Neural crest cell (in vitro differentiated cells): Measurements from ENCODE around the gene SH3PXD2A. TPM values are rescaled to one million over a fixed set of nuclear protein-coding genes. Genes with fewer than 3 reads are reported as not detected.

ENCODE experiments used
- DNase-seq: peaks from one replicate; pipeline ENCODE4 v3.0.0; 2021; ENCODE audit warnings: low read depth, mixed read lengths, low spot score
- H3K27ac Mint-ChIP-seq: one replicate; pipeline ENCODE4 v1.8.0; 2021; ENCODE audit warnings: mild to moderate bottlenecking, mixed read lengths; ENCODE audit not compliant: unreplicated experiment
- H3K27me3 Mint-ChIP-seq: 2 replicates; pipeline ENCODE4 v1.8.0; 2021; ENCODE audit warnings: low read depth, mild to moderate bottlenecking, mixed read lengths
- H3K36me3 Mint-ChIP-seq: 2 replicates; pipeline ENCODE4 v1.8.0; 2021; ENCODE audit warnings: low read depth, mild to moderate bottlenecking, mixed read lengths
- H3K4me1 Mint-ChIP-seq: 2 replicates; pipeline ENCODE4 v1.8.0; 2021; ENCODE audit warnings: mixed read lengths
- H3K4me3 Mint-ChIP-seq: one replicate; pipeline ENCODE4 v1.8.0; 2021; ENCODE audit warnings: mild to moderate bottlenecking, mixed read lengths
- H3K9me3 Mint-ChIP-seq: 2 replicates; pipeline ENCODE4 v1.8.0; 2021; ENCODE audit warnings: mixed read lengths
- total RNA-seq: library from RNA; stranded (reverse); gene quantifications from 2 replicates; pipeline ENCODE4 v1.2.1, GENCODE V29; 2021
- TF ChIP-seq, protein P1 (sequence below): fragments of 200-600 bp; sonication (generic); conservative IDR thresholded peaks from 2 replicates; pipeline ENCODE4 v1.5.0; 2021; ENCODE audit warnings: antibody characterized with exemption, mild to moderate bottlenecking

SH3PXD2A gene
- total RNA-seq, 1 donor from 2014 or later: 22.8 TPM

DNA sequence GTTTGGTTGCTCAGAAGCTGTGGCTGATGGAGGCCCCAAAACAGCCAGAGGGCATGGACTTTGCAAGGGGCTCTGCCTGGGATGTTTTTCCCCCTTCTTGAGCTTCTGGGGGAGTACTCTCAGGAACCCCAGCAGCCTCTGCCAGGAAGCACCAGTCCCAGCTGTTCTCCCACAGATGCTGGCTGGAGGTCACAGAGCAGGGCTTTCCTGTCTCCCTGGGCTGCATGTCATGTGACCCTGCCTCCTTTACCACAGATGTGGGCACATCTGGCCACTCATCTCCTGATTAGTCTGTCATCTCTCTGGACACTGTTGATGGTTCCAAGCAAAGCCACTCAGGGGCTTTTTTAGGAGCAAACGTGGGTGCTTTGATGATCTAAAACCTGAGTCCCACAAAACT, 225.2 kb downstream of the SH3PXD2A start:
- Mint-ChIP-seq H3K27ac (no peak overlapping the region), H3K27me3 (no peaks in the 10 kb centered on the region), H3K4me3 (no peak overlapping the region), H3K36me3 (peaks cover 5% of the 10 kb centered on the region), H3K9me3 (no peaks in the 10 kb centered on the region), H3K4me1 (peaks cover 8% of the 10 kb centered on the region)
- no peak for DNase-seq
- TF ChIP-seq, protein P1, sequence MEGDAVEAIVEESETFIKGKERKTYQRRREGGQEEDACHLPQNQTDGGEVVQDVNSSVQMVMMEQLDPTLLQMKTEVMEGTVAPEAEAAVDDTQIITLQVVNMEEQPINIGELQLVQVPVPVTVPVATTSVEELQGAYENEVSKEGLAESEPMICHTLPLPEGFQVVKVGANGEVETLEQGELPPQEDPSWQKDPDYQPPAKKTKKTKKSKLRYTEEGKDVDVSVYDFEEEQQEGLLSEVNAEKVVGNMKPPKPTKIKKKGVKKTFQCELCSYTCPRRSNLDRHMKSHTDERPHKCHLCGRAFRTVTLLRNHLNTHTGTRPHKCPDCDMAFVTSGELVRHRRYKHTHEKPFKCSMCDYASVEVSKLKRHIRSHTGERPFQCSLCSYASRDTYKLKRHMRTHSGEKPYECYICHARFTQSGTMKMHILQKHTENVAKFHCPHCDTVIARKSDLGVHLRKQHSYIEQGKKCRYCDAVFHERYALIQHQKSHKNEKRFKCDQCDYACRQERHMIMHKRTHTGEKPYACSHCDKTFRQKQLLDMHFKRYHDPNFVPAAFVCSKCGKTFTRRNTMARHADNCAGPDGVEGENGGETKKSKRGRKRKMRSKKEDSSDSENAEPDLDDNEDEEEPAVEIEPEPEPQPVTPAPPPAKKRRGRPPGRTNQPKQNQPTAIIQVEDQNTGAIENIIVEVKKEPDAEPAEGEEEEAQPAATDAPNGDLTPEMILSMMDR: no peak

DNA sequence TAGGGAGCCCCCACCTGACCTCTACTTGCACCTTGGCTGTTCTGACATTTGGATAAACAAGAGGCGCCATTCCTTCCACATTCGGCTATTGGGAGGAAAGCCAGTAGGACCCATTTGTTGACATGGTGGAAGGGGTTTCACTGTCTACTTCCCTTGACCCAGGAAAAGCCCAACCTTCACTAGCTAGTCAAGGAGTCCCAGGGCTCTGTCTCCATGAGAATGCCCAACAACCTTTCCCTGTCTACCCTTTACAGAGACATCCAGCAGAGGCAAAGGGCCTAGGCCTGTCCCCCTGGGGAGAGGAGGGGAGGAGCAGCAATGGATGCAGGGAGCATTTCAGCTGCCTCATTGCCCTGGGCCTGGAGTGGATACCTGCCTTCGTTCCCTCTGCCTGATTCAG, 225.8 kb downstream of the SH3PXD2A start:
- no peak for DNase-seq
- Mint-ChIP-seq H3K4me1 (peaks cover 4% of the 10 kb centered on the region), H3K27ac (no peak overlapping the region), H3K27me3 (no peaks in the 10 kb centered on the region), H3K4me3 (no peak overlapping the region), H3K9me3 (no peaks in the 10 kb centered on the region), H3K36me3 (peaks cover 5% of the 10 kb centered on the region)
- TF ChIP-seq, protein P1: no peak

DNA sequence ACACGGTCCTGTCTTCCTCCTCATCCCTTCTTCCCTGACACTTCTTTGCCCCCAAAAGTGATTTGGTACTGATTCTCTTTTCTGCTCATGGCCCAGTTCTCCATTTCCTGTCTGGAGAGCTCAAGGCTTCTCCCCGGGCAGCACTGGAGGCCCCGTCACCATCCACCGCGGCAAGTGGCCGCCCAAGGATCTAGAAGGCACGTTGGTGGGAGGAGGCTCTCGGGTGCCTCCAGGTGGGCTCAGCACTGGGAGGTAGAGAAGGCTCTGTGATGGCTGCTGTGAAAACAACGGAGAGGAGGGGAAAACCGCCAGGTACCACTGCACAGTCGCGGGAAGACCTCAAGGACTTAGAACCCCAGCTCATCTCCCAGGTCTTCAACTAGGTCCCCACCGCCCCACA, 227.5 kb downstream of the SH3PXD2A start:
- Mint-ChIP-seq H3K4me3 (no peak overlapping the region), H3K27ac (peak overlapping the region; percentile 83), H3K36me3 (peaks cover 5% of the 10 kb centered on the region), H3K9me3 (no peaks in the 10 kb centered on the region), H3K4me1 (no peaks in the 10 kb centered on the region), H3K27me3 (no peaks in the 10 kb centered on the region)
- DNase-seq: no peak
- TF ChIP-seq, protein P1: no peak

DNA sequence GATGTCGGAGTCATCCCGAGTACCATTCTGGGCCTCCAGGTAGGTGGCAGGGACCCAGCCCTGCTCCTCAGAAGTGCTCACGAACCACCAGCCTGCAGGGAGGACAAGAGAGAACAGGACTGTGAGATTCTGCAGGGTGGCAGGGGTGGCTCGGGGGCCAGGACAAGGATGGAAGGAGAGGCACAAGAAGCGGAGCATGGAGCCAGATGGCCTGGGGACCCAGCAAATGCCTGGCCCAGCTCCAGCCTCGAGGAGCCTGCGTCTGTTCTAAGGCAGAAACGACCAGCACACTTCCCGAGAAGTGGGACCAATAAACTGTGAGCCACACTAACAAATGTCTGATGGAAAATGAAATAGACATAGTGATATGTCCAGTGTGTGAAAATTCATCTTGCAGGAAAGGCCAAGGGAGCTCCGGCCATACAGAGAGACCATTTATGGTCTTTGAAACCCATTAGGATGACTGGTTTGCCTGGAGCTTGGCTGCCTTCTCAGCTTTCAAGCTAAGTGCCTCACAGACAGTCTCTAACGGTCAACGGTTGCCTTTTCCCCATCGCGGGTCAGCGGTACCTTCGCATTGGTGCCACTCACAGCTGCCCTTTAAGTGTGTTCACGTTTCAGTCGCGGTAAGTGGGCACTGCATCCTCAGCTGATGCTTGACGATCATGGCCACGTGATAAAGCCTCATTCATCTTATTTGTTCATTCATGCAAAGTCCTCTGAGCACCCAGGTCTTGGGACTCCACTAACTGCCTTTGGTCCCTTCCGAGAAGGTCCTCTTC, 228.1 kb downstream of the SH3PXD2A start:
- Mint-ChIP-seq H3K4me3 (no peak overlapping the region), H3K27me3 (no peaks in the 10 kb centered on the region), H3K4me1 (no peaks in the 10 kb centered on the region), H3K27ac (peak overlapping the region; percentile 83), H3K36me3 (peaks cover 5% of the 10 kb centered on the region), H3K9me3 (no peaks in the 10 kb centered on the region)
- no peak for DNase-seq
- TF ChIP-seq, protein P1: no peak

DNA sequence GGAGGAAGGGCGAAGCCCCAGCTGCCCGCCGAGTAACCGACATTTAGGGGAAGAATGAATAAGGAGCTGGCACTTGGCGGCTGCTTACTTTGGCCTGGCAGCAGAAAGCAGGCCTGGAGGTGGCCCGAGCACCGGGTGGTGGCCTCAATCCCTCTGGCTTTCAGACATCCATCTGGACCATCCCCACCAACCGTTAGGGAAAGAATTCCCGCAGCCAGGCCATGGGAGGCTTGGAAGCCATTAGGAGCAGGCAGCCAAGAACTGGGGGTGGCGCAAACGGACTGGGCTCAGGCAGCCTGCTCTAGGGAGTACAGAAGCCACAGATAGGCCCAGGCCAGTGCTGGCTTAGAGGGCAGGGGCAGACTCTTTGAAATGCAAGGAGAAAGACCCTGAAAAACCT, 229.2 kb downstream of the SH3PXD2A start:
- no peaks in the 10 kb centered on the region for H3K27me3 Mint-ChIP-seq
- H3K36me3 Mint-ChIP-seq: peaks cover 5% of the 10 kb centered on the region
- no peaks in the 10 kb centered on the region for H3K9me3 Mint-ChIP-seq
- H3K4me1 Mint-ChIP-seq: no peaks in the 10 kb centered on the region
- H3K27ac Mint-ChIP-seq: no peak overlapping the region
- DNase-seq: no peak
- no peak overlapping the region for H3K4me3 Mint-ChIP-seq
- TF ChIP-seq, protein P1: no peak
